ENCODE measurements around the gene RPL32. TPM values are rescaled to one million over a fixed set of nuclear protein-coding genes. Genes with fewer than 3 reads are reported as not detected.
A peak's percentile ranks its signal among the peaks of the same experiment; 100 is the strongest.

RPL32 gene
- total RNA-seq, 1 experiment from 2014 or later: 1,643 TPM

- Mint-ChIP-seq H3K27me3 (ENCODE audit: low read depth) (peaks cover 50% of the 10 kb centered on the region), H3K4me3 (no peak overlapping the region), H3K4me1 (peaks cover 6% of the 10 kb centered on the region), H3K36me3 (no peaks in the 10 kb centered on the region), H3K27ac (no peak overlapping the region), H3K9me3 (peaks cover 4% of the 10 kb centered on the region)
- DNase-seq (ENCODE audit: low spot score) (no peak), ATAC-seq (peak; percentile 58)
- ChIA-PET POLR2A (no interaction called here), CTCF (interaction anchor here (0.6 to 2.2 kb wide), 6 partner anchors 8 to 525 kb away, joined by 3 to 8 read pairs (median 3); partner anchors contain the start of gene RPL32)
- TF ChIP-seq, protein P1, sequence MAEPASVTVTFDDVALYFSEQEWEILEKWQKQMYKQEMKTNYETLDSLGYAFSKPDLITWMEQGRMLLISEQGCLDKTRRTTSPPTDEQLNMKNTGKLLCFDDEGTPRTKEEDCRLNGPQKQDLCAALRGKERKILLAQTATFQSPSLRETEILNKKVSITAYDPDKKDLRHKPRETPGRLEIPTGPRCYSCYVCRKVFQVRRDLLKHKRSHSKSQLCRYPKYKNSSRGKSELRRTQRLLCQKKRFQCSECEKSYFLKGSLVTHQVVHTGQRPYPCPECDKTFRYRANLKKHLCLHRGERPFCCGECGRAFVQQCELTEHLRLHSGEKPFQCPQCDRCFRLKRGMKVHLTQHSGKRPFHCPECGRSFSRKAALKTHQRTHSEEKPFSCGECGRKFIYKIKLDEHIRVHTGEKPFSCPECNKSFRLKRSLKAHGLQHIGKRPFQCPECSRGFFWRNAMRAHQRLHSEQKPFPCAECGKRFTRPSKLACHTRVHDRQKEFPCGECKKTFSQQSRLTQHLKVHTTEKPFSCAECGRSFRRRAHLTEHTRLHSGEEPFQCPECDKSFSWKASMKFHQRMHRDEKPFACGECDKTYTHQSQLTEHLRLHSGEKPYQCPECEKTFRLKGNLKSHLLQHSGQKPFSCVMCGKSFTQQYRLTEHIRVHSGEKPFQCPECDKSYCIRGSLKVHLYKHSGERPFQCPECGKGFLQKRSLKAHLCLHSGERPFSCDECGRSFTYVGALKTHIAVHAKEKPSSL (CRISPR knock-in tag; conservative IDR thresholded peaks at IDR 0.05): no peak
- TF ChIP-seq, protein P2, sequence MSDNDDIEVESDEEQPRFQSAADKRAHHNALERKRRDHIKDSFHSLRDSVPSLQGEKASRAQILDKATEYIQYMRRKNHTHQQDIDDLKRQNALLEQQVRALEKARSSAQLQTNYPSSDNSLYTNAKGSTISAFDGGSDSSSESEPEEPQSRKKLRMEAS (CRISPR knock-in tag; IDR thresholded peaks at IDR 0.05): peak; percentile 60; the same call in 1 of the 2 replicates
- no peak for TF ChIP-seq ZNF263 (CRISPR knock-in tag; IDR thresholded peaks at IDR 0.05; ENCODE audit: low read depth)
These were observed 42.9 kb upstream of the RPL32 start for GRCh38 chr3:12884186-12884680.

DNA sequence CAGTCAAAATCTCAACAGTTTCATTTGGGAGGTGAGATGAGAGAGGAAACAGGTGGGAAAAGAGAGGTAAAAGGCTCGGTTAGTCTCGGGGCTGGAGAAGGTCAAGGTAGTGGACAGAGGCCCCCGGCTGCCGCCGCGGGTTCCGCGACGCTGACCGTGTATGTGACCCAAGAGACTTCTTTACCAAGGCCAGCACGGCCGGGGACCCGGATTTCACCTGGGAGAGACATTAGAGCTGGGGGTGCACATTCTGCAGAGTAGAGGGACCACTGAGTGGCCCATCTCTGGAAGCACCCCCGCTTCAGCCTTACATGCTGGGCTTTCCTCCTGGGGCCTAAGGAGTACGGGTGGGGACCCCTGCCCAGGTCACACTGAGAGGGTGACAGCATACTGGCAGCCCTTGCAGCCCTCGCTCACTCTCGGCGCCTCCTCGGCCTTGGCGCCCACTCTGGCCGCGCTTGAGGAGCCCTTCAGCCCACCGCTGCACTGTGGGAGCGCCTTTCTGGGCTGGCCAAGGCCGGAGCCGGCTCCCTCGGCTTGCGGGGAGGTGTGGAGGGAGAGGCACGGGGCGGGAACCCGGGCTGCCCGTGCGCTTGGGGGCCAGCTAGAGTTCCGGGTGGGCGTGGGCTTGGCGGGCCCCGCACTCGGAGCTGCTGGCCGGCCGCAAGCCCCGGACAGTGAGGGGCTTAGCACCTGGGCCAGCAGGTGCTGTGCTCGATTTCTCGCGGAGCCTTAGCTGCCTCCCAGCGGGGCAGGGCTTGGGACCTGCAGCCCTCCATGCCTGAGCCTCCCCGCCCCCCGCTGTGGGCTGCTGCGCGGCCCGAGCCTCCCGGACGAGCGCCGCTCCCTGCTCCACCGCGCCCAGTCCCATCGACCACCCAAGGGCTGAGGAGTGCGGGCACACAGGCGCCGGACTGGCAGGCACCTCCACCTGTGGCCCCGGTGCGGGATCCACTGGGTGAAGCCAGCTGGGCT lies 41.3 kb upstream of the RPL32 start:
- Mint-ChIP-seq H3K27ac (no peak overlapping the region), H3K4me1 (peaks cover 6% of the 10 kb centered on the region), H3K9me3 (peaks cover 4% of the 10 kb centered on the region), H3K27me3 (ENCODE audit: low read depth) (peaks cover 37% of the 10 kb centered on the region), H3K4me3 (no peak overlapping the region), H3K36me3 (no peaks in the 10 kb centered on the region)
- no peak for ATAC-seq
- ChIA-PET CTCF (interaction anchor here (0.8 to 1.4 kb wide), 3 partner anchors 41 to 122 kb away, joined by 3 to 5 read pairs (median 3); partner anchors contain the start of gene RPL32), POLR2A (no interaction called here)
- no peak for DNase-seq (ENCODE audit: low spot score)
- no peak for TF ChIP-seq NR1H2 (CRISPR knock-in tag; IDR thresholded peaks at IDR 0.05)
- TF ChIP-seq, protein P3, sequence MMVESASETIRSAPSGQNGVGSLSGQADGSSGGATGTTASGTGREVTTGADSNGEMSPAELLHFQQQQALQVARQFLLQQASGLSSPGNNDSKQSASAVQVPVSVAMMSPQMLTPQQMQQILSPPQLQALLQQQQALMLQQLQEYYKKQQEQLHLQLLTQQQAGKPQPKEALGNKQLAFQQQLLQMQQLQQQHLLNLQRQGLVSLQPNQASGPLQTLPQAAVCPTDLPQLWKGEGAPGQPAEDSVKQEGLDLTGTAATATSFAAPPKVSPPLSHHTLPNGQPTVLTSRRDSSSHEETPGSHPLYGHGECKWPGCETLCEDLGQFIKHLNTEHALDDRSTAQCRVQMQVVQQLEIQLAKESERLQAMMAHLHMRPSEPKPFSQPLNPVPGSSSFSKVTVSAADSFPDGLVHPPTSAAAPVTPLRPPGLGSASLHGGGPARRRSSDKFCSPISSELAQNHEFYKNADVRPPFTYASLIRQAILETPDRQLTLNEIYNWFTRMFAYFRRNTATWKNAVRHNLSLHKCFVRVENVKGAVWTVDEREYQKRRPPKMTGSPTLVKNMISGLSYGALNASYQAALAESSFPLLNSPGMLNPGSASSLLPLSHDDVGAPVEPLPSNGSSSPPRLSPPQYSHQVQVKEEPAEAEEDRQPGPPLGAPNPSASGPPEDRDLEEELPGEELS (CRISPR knock-in tag; IDR thresholded peaks at IDR 0.05): no peak
- TF ChIP-seq ZNF671 (CRISPR knock-in tag; IDR thresholded peaks at IDR 0.05): no peak
- TF ChIP-seq, protein P4, sequence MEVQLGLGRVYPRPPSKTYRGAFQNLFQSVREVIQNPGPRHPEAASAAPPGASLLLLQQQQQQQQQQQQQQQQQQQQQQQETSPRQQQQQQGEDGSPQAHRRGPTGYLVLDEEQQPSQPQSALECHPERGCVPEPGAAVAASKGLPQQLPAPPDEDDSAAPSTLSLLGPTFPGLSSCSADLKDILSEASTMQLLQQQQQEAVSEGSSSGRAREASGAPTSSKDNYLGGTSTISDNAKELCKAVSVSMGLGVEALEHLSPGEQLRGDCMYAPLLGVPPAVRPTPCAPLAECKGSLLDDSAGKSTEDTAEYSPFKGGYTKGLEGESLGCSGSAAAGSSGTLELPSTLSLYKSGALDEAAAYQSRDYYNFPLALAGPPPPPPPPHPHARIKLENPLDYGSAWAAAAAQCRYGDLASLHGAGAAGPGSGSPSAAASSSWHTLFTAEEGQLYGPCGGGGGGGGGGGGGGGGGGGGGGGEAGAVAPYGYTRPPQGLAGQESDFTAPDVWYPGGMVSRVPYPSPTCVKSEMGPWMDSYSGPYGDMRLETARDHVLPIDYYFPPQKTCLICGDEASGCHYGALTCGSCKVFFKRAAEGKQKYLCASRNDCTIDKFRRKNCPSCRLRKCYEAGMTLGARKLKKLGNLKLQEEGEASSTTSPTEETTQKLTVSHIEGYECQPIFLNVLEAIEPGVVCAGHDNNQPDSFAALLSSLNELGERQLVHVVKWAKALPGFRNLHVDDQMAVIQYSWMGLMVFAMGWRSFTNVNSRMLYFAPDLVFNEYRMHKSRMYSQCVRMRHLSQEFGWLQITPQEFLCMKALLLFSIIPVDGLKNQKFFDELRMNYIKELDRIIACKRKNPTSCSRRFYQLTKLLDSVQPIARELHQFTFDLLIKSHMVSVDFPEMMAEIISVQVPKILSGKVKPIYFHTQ (CRISPR knock-in tag; IDR thresholded peaks at IDR 0.05): no peak
- TF ChIP-seq, protein P5, sequence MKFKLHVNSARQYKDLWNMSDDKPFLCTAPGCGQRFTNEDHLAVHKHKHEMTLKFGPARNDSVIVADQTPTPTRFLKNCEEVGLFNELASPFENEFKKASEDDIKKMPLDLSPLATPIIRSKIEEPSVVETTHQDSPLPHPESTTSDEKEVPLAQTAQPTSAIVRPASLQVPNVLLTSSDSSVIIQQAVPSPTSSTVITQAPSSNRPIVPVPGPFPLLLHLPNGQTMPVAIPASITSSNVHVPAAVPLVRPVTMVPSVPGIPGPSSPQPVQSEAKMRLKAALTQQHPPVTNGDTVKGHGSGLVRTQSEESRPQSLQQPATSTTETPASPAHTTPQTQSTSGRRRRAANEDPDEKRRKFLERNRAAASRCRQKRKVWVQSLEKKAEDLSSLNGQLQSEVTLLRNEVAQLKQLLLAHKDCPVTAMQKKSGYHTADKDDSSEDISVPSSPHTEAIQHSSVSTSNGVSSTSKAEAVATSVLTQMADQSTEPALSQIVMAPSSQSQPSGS (CRISPR knock-in tag; IDR thresholded peaks at IDR 0.05; ENCODE audit: borderline replicate concordance, low read depth): no peak
- no peak for TF ChIP-seq ZNF416 (CRISPR knock-in tag; IDR thresholded peaks at IDR 0.05)
- TF ChIP-seq E2F4 (CRISPR knock-in tag; IDR thresholded peaks at IDR 0.05; ENCODE audit: borderline replicate concordance, low read depth): no peak
- TF ChIP-seq, protein P6, sequence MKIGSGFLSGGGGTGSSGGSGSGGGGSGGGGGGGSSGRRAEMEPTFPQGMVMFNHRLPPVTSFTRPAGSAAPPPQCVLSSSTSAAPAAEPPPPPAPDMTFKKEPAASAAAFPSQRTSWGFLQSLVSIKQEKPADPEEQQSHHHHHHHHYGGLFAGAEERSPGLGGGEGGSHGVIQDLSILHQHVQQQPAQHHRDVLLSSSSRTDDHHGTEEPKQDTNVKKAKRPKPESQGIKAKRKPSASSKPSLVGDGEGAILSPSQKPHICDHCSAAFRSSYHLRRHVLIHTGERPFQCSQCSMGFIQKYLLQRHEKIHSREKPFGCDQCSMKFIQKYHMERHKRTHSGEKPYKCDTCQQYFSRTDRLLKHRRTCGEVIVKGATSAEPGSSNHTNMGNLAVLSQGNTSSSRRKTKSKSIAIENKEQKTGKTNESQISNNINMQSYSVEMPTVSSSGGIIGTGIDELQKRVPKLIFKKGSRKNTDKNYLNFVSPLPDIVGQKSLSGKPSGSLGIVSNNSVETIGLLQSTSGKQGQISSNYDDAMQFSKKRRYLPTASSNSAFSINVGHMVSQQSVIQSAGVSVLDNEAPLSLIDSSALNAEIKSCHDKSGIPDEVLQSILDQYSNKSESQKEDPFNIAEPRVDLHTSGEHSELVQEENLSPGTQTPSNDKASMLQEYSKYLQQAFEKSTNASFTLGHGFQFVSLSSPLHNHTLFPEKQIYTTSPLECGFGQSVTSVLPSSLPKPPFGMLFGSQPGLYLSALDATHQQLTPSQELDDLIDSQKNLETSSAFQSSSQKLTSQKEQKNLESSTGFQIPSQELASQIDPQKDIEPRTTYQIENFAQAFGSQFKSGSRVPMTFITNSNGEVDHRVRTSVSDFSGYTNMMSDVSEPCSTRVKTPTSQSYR (CRISPR knock-in tag; IDR thresholded peaks at IDR 0.05): no peak
- TF ChIP-seq HMGA2 (CRISPR knock-in tag; IDR thresholded peaks at IDR 0.05): no peak
- TF ChIP-seq ZNF423 (CRISPR knock-in tag; IDR thresholded peaks at IDR 0.05): no peak
- no peak for TF ChIP-seq ZBTB21 (CRISPR knock-in tag; IDR thresholded peaks at IDR 0.05; ENCODE audit: borderline replicate concordance)
- TF ChIP-seq, protein P7, sequence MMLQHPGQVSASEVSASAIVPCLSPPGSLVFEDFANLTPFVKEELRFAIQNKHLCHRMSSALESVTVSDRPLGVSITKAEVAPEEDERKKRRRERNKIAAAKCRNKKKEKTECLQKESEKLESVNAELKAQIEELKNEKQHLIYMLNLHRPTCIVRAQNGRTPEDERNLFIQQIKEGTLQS (CRISPR knock-in tag; conservative IDR thresholded peaks at IDR 0.05): no peak
